Activated T-helper 1 cell treated with anti-CD3 and anti-CD28 coated beads, Interleukin-2, amount 50 U/mL, for 16 hours (primary cell): ENCODE data around the gene LRRC26.
A peak's percentile ranks its signal among the peaks of the same experiment; 100 is the strongest.
"Not testable (repeated sequence)": the region's sequence is repeated elsewhere in the genome, so short reads cannot be mapped to it uniquely, and the experiment has no call there.

Source experiments
- DNase-seq, 2 donors: peaks; one replicate each; pipeline ENCODE4 v3.0.0-alpha.2; 2020; ENCODE audit warnings: low read depth in 1 of 2, low spot score in 1 of 2

The LRRC26 gene

DNA sequence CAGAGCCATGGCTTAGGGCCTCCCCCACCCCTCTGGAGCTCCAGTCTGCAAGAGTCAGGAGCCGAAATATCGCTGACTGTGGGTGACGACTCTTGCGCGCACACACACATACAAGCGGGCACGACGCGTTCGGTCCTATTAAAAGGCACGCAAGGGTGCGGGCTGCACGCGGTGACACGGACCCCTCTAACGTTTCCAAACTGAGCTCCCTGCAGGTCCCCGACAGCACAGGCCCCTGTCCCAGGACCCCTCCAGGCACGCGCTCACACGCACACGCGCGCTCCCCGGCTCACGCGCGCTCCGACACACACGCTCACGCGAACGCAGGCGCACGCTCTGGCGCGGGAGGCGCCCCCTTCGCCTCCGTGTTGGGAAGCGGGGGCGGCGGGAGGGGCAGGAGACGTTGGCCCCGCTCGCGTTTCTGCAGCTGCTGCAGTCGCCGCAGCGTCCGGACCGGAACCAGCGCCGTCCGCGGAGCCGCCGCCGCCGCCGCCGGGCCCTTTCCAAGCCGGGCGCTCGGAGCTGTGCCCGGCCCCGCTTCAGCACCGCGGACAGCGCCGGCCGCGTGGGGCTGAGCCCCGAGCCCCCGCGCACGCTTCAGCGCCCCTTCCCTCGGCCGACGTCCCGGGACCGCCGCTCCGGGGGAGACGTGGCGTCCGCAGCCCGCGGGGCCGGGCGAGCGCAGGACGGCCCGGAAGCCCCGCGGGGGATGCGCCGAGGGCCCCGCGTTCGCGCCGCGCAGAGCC lies 31.0 kb downstream of the LRRC26 start, which contains the start of gene GRIN1:
GRIN1 (plus strand) TSS at position 433 of the 746 bp plus-strand sequence. CDS start 333 bp downstream, outside the sequence.
- DNase-seq, result no peak

DNA sequence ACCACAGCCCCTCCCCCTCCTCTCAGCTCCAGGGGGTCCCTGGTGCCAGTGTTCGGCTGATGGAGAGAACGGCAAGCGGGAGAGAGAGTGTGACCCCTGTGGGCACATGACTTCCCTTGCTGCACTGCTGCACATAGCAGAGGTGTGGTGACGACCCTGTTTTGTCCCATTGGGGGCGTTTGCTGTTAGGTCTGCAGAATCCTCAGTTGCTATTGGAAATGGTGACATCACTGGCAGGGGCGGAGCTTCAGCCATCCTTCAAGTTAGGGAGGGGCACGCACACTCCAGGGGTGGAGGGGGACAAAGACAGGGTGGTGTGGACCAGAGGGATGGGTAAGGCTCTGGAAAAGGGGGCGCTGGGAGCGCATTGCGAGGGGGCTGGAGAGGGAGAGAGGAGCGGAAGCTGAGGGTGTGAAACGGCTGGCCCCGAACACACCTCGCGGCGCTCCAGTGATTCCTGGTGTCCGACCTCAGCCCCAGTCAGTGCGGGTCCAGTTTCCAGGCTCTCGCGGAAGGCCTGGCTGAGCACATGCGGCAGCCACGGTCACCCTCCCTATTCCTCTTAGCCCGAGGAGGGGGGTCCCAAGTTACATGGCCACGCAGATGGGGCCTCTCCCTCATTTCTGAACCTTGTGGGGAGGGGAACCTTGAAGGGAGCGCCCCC lies 31.7 kb downstream of the LRRC26 start:
- no peak for DNase-seq

DNA sequence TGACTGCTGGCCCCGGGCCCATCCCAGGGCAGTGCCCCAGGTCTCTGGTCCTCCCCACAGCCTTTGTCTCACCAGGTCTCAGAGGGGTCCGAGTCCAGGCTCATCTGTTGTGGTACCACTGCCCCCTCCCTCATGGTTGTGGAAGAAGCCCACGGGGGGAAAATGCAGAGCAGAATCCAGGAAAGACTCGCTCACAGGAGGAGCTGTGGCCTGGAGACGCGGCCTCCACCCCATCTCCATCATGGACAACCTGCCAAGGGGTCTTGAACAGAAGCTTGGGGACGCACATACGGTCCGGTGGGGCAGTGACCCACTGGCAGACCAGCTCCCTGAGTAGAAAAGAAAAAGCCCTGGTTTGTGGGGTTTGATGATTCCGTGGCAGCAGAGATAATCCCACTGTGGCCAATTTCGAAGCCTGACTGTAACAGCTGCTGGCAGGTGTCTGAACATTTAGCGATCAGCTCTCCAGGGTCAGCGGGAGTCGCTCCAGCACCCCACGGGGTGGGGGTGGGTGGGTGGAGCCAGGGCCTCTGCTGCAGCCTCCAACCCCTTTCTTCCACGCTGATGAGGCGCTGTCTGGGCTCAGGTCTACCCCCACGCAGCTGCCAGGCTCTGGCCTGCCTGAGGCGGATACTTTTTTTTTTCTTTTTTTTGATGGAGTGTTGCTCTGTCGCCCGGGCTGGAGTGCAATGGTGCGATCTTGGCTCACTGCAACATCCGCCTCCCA lies 32.8 kb downstream of the LRRC26 start:
- DNase-seq, result no peak

DNA sequence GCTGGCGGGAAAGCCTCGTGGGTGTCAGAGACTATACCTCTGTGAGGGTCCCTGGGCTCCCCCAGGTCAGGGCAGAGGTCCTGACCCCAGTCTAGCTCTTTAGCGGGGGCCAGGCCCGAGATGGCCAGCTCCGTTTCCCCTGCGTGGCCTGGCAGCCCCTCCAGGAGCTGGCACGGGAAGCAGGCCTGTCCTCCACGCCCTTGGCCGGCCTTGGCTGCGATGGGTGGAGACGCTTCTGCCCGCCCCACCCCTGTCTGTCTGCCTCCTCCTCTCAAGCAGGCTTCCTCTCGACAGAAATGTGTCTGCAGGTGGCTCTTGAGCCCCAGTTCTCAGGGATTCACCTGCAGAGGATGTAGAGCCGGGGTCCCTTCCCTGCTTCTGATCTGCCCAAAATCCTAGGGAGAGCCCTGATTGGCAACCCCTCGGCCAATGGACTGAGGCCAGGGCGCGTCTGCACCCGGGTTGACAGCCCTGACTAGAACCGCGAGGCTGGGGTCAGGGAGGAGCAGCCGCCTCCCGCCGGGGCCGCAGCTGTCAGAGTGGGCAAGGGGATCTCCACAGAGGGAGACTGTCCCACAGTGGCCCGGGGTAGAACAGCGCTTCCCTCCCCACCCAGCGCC lies 33.5 kb downstream of the LRRC26 start:
- DNase-seq, result no peak

DNA sequence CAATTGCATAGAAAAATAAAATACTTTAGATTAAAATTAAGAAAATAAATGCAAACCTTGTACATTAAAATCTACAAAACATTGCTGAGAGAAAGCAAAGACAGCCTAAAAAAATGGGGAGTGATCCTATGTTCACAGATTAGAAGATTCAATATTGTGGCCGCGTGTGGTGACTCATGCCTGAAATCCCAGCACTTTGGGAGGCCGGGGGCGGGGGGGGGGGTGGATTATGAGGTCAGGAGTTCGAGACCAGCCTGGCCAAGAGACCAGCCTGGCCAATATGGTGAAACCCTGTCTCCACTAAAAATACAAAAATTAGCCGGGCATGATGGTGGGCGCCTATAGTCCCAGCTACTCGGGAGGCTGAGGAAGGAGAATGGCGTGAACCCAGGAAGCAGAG lies 34.7 kb downstream of the LRRC26 start:
- not testable (repeated sequence) for DNase-seq

DNA sequence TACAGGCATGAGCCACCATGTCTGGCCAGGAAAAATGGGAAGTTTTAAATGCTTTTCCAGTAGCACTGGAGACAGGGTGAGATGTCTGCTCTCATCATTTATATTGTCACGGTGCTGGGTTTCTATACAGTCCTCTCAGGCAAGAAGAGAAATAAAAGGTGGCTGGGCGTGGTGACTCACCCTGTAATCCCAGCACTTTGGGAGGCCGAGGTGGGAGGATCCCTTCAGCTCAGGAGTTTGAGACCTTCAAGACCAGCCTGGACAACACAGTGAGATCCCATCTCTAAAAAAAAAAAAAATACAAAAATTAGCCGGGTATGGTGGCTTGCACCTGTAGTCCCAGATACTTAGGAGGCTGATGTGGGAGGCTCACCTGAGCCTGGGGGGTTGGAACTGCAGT lies 35.7 kb downstream of the LRRC26 start:
- DNase-seq, result no peak

DNA sequence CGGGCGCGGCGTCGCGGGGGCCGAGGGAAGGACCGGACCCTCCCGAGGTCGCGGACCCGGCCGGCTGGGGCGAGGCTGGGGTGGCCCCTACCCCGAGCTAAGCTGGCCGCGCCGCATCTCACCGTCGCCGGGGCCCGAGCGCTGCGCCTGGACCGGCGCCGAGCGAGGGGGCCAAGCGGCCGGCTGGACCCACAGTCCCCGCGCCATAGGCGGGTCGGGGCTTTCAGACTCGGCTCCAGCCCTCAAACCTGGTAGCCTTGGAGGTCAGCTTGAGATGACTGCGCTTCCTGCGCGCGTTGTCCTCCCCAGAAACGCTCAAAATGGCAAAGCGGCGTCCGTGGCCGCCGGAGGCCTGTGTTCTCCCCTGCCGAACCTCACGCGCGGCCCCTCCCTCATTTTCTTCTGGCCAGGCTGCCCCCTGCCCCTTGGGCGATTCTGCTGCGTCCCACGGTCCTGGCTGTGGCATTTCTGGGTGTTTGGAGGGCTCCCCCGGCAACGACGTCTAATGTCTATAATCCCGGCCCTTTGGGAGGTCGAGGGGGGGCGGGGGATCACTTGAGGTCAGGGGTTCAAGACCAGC lies 39.6 kb downstream of the LRRC26 start:
- DNase-seq, result no peak

DNA sequence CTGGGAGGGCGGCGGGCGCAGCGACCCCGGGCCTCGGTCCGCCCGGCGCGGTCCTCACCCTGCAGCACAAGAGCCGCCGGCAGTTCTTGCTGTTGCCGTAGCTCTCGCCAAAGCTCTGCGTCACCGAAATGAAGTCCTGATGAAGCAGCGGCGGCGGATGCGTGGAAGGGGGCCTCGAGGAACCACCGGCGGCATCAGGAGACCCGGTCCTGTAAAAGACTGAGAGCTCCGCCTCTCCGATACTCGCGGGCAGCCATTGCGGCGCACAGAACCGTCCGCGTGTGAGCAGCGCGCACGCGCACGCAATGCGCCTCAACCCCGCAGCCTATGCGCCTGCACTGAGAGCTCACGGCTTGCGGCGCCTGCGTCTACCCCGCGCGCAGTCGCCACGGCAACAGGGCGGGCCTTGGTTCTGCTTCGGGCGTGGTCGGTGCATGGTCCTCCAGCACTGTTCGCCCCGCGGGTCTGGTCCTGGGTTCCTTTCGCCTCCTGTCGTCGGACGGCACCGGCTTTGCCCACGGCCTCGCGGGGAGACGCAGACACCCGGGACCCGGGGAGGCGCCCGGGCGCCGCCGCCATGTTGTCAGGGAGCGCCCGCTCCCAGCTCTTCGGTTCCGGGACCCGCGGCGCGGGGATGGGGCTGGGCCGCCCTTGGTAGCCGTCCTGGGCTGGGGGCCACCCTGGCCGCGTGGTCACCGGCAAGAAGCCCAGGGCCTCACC lies 40.2 kb downstream of the LRRC26 start:
- peak; percentile 78 to 87 for DNase-seq

DNA sequence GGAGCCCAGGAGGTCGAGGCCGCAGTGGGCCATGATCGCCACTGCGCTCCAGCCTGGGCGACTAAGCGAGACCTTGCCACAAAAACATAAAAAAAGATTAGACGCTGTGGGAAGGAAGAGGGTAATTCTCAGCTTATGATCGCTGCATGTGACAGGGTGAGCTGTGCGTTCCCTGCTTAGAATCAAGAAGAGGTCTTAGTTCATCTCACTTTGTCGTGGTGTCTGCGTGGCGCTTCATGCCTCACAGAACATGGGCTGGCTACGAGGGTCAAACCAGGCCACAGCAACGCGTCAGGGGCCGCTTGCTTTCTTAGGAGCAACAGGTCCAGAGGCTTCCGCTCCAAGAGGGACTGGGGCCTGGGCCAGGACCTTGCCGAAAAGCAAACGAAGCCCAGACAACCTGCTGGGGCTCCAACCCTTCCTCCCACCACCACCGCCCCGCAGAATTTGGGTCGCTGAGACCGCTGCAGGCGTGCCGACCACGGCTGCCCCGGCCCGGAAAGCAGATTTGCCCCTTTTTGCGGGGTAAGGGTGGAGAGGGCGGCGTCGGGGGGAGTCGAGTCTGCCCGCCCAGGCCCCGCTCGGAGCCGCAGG lies 40.9 kb downstream of the LRRC26 start:
- DNase-seq, result no peak

DNA sequence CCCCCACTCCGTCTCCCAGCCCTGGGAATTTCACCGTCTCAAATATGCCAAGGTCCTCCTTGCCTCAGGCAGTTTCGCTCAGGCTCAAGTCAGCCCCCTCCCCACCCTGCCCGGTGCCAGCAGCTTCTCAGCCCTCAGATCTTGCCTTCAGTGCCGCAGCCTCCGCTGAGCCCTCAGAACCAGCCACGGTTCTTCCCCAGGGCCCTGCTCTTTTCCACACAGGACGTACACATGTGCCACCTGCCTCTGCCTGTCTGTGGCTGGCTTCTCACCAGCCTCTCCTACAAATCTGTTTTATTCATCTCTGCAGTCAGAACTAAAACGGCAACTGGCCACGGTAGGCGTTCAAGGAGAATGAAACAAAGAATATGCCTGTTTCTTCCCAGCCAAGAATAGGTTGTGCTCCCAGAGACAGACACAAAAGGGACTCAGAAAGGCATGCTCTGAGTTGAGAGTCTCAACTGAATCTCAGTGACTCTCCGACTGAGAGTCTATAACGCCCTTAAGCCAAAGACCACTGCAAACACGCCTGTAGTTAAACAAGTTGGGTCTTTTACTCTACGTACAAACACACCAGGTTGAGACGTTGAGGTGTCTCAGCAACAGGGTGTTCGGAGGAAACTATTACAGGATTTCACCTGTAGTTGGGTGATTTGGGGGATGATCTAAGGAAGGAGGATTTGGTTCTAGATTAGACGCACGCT lies 41.5 kb downstream of the LRRC26 start:
- no peak for DNase-seq

DNA sequence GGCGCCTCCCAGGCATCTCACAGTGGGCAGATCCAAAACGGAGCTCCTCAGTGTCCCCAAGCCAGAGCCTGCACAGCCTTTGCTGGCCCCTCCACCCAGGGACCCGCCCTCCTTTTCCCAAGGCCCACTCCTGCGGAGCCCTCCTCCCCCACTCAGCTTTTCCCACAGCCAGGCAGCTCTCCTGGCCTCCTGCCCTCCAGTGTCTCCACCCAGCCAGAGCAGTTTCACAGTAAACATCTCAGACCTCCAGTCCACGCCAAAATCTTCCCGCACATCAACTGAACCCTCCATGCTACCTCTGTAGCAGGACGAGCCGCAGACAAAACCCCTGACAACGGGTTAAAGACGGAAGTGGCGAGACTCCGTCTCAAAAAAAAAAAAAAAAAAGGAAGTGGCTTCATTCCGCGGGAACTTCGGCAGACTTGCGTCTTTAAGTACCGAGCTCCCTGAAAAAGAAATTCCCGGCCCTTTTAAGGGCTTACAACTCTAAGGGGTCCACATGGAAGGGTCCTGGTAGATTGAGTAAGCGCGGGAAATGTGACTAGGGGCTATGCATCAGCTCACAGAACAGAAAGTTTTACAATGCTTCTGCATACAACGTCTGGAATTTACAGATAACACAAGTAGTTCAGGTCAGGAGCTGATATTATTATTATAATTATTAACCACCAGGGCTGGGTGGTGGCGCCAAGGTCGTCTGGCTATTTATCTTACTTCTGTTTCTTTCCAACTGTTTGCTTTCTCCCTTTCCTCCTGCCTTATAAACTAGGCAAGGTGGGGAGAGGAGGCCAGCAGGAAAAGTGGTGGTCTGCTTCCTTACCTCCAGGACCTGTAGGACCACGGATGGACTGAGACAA lies 42.3 kb downstream of the LRRC26 start:
- DNase-seq, result no peak

DNA sequence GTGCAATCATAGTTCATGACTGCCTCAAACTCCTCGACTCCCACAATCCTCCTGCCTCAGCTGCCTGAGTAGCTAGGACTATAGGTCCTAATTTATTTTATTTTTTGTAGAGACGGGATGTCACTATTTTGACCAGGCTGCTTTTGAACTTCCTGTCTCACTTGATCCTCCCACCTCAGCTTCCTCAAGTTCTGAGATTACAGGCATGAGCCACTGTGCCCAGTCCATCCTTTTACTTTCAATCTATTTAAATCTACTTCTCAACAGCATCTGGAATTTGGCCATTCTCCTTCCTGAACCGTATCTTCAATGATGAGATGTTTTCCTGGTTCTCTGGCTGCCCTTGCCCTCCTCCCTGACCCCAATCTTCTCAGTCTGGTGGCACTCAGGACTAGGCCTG lies 43.1 kb downstream of the LRRC26 start:
- no peak for DNase-seq

DNA sequence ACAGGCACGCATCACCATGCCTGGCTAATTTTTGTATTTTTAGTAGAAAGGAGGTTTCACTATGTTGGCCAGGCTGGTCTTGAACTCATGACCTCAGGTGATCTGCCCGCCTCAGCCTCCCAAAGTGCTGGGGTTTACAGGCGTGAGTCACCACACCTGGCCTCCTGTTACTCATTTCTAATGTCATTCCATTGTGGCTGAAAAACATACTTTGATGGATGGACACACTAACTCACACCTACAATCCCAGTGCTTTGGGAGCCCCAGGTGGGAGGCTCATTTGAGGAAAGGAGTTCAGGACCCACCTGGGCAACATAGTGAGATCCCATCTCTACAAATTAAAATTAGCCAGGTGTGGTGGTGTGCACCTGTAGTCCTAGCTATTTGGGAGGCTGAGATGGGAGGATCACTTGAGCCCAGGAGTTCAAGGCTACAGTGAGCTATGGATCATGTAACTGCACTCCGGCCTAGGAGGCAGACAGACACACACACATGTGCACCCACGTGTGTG lies 45.8 kb downstream of the LRRC26 start:
- DNase-seq, result not testable (repeated sequence)

DNA sequence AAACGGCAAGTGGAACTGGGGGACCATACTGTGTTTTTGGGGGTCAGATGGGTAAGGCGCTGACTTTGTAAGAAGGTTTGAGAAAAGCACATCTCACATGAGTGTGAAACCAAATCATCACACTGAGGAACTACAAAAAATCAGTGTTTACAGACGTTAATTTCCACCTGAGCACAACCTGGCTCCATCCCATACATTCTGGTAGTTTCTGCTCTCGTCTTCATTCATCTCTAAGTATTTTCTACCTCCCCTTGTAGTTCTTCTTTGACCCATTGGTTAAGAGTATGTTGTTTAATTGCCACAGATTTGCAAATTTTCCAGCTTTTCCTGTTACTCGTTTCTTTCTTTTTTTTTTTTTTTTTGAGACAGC lies 46.4 kb downstream of the LRRC26 start:
- DNase-seq, result no peak

DNA sequence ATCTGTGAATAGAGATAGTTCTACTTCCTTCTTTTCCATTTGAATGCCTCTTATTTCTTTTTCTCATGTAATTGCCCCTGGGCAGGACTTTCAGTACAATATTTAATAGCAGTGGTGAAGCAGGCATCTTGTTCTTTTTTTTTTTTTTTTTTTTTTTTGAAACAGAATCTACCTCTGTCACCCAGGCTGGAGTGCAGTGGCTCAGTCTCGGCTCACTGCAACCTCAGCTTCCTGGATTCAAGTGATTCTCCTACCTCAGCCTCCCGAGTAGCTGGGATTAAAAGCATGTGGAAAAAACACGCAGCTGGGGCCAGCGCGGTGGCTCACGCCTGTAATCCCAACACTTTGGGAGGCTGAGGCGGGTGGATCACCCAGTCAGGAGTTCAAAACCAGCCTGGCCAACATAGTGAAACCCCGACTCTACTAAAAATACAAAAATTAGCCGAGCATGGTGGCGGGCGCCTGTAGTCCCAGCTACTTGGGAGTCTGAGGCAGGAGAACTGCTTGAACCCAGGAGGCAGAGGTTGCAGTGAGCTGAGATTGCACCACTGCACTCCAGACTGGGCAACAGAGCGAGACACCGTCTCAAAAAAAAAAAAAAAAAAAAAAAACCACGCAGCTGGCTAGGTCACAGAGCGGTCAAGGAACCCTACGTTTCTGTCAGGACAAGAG lies 46.9 kb downstream of the LRRC26 start:
- DNase-seq, result not testable (repeated sequence)

DNA sequence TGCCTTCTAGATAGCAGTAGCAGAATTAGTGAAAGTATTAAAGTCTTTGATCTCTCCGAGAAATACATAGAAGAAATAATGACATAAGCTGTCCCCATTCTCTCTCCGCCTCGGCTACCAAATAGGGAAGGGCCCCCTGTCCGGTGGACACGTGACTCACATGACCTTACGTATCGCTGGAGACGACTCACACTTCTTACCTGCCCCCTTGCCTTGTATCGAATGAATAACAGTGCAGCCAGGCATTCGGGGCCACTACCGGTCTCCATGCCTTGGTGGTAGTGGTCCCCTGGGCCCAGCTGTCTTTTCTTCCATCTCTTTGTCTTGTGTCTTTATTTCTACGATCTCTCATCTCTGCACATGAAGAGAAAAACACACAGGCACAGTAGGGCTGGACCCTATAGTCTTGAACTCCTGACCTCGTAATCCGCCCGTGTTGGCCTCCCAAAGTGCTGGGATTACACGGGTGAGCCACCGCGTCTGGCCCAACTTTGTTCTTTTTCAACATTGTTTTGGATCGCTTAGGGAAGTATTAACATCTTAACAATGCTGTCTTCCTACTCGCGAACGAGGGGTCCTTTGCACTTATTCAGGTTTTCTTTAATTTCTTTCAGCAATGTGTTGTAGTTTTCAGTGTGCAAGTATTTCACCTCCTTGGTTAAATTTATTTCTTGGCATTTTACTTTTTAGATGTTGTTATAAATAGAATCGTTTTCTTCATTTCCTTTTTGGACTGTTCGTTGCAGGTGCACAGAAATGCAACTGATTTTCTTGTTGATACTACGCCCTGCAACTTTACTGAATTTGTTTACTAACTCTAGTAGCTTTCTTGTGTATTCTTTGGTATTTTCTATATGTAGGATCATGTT lies 47.7 kb downstream of the LRRC26 start:
- DNase-seq, result not testable (repeated sequence)
